ENCODE results near the gene KNDC1.
"Not testable (repeated sequence)": the region's sequence is repeated elsewhere in the genome, so short reads cannot be mapped to it uniquely, and the experiment has no call there.

Gene KNDC1

DNA sequence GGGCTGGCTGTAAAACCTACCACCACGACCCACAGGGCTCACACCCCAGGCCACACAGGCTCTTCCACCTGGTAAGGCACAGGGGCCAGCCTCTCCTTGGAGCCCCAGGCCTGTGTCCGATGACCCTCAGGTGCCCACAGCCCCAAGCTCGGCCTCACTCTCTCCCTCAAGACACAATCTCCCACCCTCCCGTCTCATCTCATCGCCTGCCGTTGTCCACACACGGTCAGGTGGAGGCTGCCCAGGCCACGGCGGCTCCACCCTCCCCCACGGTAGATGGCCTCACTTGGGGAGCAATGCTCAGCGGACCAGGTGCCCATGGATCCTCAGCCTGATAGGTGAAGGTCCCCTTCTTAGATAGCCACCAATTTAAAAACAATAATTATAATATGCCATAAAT lies 61.3 kb downstream of the KNDC1 start:
- no peak for DNase-seq (ENCODE audit: low read depth in 4 of 4, low spot score in 1 of 4)

DNA sequence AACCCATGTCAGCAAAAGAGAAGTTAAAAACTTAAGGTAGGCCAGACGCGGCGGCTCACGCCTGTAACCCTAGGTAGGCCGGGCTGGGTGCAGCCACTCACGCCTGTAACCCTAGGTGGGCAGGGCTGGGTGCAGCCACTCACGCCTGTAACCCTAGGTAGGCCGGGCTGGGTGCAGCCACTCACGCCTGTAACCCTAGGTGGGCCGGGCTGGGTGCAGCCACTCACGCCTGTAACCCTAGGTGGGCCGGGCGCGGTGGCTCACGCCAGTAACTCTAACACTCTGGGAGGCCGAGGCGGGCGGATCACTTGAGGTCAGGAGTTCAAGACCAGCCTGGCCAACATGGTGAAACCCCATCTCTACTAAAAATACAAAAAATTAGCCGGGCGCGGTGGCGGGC lies 61.7 kb downstream of the KNDC1 start:
- DNase-seq (ENCODE audit: low read depth in 4 of 4, low spot score in 1 of 4) = not testable (repeated sequence)

GRCh38 chr10:133224076-133224475 lies 64.1 kb downstream of the KNDC1 start:
- no peak for DNase-seq (ENCODE audit: low read depth in 4 of 4, low spot score in 1 of 4)

DNA sequence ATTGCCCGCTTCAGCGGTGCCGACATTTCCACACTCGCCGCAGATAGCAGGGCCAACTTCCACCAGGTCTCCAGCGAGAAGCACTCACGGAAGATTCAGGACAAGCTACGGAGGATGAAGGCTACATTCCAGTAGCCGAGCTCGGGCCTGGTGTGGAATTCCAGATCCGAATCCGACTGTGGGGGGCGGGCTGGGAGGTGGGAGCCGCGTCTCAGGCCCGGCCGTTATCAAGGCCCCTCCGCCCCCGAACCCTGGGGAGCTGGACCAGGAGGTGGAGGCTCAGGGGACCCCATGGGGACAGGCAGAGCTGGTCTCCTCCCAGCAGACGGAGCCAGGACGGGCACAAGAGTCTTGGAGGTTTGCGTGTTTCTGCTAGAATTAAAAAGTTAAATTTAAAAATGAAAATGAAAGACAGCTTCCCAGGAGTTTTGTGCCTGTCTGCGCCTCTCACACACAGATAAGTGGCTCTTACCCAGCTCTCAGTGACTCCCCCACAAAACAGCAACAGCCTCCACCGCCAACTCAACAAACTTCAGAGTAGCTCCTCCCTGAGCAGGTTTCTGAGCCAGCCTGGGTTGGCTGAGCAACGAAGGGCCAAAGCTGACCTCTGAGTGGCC lies 64.8 kb downstream of the KNDC1 start:
- no peak for DNase-seq (ENCODE audit: low read depth in 4 of 4, low spot score in 1 of 4)

- DNase-seq (ENCODE audit: low read depth in 4 of 4, low spot score in 1 of 4) = no peak
Observed at GRCh38 chr10:133225707-133226191, 65.7 kb downstream of the KNDC1 start.

DNA sequence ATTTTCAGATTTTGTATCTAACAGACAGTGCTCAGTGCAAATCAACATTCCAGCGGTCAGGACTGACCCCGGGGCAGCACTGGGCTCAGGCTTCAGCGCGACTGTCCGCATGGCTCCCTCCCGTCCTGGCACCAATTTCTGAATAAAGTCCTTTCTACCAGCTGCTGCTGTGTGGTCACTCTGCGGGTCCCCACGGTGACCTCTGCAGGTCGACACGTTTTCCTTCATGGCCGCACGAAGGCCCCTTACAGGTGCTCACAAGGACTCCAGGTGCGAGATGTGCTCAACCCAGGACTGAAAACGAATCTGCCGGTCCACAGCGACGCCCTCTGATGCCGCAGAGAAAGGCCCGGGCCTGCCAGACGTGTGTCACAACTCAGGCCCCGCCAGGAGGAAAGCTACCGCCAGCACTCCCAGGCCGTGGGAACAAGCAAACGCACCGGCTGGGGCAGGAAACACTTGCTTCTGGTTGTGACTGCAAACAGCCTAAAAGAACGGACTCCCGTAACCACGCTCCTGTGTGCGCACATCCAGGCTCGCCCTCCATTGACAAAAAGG lies 66.3 kb downstream of the KNDC1 start:
- no peak for DNase-seq (ENCODE audit: low read depth in 4 of 4, low spot score in 1 of 4)

- no peak for DNase-seq (ENCODE audit: low read depth in 4 of 4, low spot score in 1 of 4)
Observed at GRCh38 chr10:133227256-133227655, 67.2 kb downstream of the KNDC1 start.

DNA sequence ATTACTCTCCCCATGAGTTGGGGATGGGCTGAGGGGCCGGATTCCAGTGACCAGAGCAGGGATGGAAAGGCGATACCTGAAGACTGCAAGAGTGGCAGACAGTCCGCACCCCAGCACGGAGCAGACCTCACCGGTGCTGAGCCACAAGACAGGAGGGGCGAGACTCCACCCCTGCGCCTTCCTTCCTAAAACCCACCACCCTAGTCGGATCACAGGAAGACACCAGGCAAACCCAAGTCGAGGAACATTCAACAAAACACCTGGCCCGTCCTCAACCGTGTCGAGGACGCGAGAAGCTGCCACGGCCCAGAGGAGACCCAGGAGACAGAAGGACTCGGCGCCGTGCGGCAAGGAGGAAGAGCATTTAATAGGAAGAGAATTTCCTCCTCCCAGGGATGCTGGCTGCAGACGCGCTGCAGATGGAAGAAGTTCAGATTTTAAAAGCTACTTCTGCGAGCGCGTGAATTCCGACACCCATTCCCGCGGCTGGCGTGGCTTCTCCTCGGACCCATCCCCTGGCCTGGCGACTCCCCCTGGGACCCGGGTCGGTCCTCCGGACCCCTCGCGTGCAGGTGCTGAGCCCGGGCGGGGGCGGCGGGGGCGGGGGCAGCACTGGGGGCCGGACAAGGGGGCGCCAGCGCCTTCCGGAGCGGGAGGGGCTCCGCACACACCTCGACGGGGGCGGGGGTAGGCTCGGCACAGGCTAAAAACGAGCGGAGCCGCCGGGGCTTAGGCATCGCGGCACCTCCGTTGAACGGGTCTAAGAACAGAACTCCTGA lies 69.4 kb downstream of the KNDC1 start:
- no peak for DNase-seq (ENCODE audit: low read depth in 4 of 4, low spot score in 1 of 4)

DNA sequence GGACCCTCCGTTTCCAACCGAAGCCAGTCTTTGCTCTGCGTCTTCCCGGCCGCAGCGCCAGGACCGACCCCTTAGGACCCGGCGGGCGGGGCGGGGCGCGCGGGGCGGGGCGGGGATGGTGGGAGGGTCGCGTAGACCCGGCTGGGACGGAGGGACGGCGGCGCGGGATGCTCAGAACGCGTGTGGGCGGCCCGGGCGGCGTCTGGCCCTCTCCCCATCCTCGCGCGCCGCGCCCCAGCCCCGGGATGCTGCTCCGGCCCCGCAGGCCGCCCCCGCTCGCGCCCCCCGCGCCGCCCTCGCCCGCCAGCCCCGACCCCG lies 70.0 kb downstream of the KNDC1 start, which contains the start of gene UTF1:
TSS of gene UTF1 (plus strand) at position 174 of the 318 bp plus-strand sequence. CDS start at position 246, 72 bp downstream.
- no peak for DNase-seq (ENCODE audit: low read depth in 4 of 4, low spot score in 1 of 4)

- DNase-seq (ENCODE audit: low read depth in 4 of 4, low spot score in 1 of 4) = no peak
Observed at GRCh38 chr10:133230387-133231195, 70.6 kb downstream of the KNDC1 start.

GRCh38 chr10:133231244-133231945 lies 71.4 kb downstream of the KNDC1 start:
- no peak for DNase-seq (ENCODE audit: low read depth in 4 of 4, low spot score in 1 of 4)

GRCh38 chr10:133231946-133232574 lies 72.0 kb downstream of the KNDC1 start:
- DNase-seq (ENCODE audit: low read depth in 4 of 4, low spot score in 1 of 4) = no peak

DNA sequence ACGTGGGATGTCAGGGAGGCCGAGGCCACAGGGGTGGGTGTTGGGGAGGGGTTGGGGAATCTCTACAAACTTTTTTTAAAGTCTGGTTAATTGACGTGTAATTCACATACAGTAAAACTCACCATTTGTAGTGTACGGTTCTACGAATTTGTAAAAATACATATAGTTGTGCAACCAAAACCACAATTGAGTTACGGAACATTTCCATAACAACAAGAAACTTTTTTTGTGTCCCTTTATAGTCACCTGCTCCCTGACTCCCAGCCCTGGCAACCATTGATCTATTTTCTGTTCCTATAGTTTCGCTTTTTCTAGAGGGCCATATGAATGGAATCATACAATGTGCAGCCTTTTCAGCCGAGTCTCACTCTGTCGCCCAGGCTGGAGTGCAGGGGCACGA lies 74.8 kb downstream of the KNDC1 start:
- not testable (repeated sequence) for DNase-seq (ENCODE audit: low read depth in 4 of 4, low spot score in 1 of 4)

DNA sequence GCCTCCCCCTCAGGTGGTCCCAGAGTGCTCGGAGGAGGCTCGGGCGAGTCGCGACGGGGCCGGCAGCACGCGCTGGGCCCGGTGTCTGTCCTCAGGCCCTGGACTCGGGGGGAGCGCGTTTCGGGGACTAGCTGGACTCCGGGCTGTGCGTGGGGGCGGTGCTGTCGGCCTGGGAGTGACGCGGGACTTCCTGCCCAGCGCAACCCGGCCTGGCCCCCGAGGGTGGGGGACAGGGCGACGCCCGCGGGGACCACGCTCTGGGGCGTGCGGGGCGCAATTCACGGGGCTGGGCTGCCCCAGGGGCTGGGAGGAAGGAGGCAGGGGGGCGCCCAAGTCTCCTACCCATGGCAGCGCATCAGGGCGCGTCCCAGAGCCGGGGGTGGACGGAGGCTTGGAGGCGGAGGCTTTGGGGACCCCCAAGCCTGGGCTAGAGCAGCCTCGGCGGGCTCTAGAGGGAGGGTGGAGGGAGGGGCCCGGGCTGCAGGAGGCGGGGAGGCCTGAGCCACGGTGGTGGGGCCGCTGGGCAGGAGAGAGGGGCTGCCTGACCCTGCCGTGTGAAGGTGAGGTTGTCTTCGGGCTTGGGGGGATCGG lies 75.3 kb downstream of the KNDC1 start:
- no peak for DNase-seq (ENCODE audit: low read depth in 4 of 4, low spot score in 1 of 4)

GRCh38 chr10:133235932-133236331 lies 75.9 kb downstream of the KNDC1 start:
- DNase-seq (ENCODE audit: low read depth in 4 of 4, low spot score in 1 of 4) = no peak

DNA sequence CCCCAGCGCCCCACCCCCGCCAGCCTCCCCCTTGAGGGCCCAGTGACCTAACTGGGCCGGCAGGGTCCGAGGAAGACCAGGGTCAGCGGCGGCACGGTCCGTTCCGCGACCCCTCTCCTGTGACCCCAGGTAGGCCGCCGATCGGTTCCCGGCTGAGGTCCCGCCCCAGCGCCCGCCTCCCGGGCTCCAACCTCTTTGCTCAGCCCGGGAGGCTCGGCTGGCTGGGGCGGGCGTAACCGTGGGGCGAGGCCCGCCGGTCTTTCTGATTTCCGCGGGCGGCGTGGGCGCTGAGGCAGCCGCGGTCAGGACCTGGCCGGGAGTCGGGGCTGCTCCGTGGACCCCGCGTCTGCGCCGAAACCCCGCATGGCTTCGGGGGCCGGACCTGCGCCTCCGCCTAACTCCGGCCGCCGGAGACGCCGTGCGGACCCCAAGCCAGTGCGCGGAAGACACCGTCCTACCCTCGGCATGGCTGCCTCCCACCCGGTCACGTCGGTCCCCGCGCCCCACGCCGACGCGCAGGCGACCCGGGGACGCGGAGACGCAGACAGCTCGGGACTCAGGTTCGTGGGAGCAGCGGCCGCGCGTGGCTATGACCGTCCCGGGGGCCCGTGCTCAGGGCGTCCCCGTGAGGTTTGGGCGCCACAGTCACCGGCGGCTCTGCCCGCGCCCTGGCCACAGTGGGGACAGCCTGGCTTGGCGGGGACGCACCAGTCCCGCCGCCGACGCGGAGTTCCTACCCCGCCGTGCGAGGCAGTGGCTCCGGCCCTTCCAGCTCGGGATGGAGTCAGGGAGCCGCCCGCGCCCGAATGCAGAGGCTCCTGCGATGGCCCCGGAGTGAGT lies 76.6 kb downstream of the KNDC1 start:
- DNase-seq (ENCODE audit: low read depth in 4 of 4, low spot score in 1 of 4) = no peak

GRCh38 chr10:133237241-133237587 lies 77.2 kb downstream of the KNDC1 start:
- DNase-seq (ENCODE audit: low read depth in 4 of 4, low spot score in 1 of 4) = no peak

- no peak for DNase-seq (ENCODE audit: low read depth in 4 of 4, low spot score in 1 of 4)
Observed at GRCh38 chr10:133237588-133238465, 77.8 kb downstream of the KNDC1 start, which contains the start of gene VENTX. Gene VENTX (plus strand): TSS chr10:133237855. CDS start chr10:133237915, 60 bp downstream.

All from stimulated activated CD4-positive, alpha-beta T cell treated with anti-CD3 and anti-CD28 coated beads, Interleukin-1b, Interleukin-23, amount 100 ng/mL, for 24 hours (primary cell).